Activated CD8-positive, alpha-beta memory T cell treated with anti-CD3 and anti-CD28 coated beads, Interleukin-2, amount 10 ng/mL, durations not matched to agents 7 days and 5 days (primary cell): ENCODE data around the gene TMEM132D. TPM values are rescaled to one million over a fixed set of nuclear protein-coding genes. Genes with fewer than 3 reads are reported as not detected.

Experiments
- ATAC-seq: fragments of 150-1000 bp; cut with Tn5 transposase; one replicate; pipeline ENCODE4 v1.10.0; 2021; ENCODE audit warnings: moderate library complexity
- CTCF ChIA-PET: fragments of 350-600 bp; sonication (Branson Sonifier 250); formaldehyde crosslinking; loops from one replicate; lab custom pipeline; 2021; ENCODE audit warnings: antibody characterized with exemption; lab: Charles Lee
- DNase-seq: peaks from one replicate; pipeline ENCODE4 v3.0.0-alpha.2; 2020
- H3K27ac Mint-ChIP-seq: one replicate; pipeline ENCODE4 v1.8.0; 2021; ENCODE audit warnings: mild to moderate bottlenecking, mixed read lengths
- H3K27me3 Mint-ChIP-seq: one replicate; pipeline ENCODE4 v1.8.0; 2021; ENCODE audit warnings: mixed read lengths
- H3K36me3 Mint-ChIP-seq: one replicate; pipeline ENCODE4 v1.8.0; 2021; ENCODE audit warnings: mild to moderate bottlenecking, mixed read lengths
- H3K4me1 Mint-ChIP-seq: one replicate; pipeline ENCODE4 v1.8.0; 2021; ENCODE audit warnings: mixed read lengths
- H3K4me3 Mint-ChIP-seq: one replicate; pipeline ENCODE4 v1.8.0; 2021; ENCODE audit warnings: mild to moderate bottlenecking, moderate library complexity, mixed read lengths
- H3K9me3 Mint-ChIP-seq: one replicate; pipeline ENCODE4 v1.8.0; 2022; ENCODE audit warnings: low read depth, mixed read lengths
- total RNA-seq, 2 experiments: library from RNA; stranded (reverse); gene quantifications; one replicate each; pipeline ENCODE4 v1.2.3, GENCODE V29; 2021

Gene TMEM132D
- total RNA-seq, 2 experiments from 2014 or later: not detected

DNA sequence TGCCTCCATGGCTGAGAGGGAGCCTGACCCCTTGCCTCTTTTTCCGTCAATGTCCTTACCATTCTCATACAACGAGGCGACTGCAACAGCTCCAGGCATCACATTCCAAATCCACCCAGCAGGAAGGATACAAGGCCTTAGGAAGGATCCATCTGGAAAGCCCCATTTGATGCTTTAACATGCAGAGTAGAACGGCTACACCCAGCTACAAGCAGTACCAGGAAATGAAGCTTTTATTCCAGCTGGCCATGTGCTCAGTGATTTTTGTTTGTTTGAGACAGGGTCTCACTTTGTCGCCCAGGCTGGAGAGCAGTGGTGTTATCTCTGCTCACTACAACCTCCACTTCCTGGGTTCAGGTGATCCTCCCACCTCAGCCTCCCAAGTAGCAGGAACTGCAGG is 124.8 kb downstream of the TMEM132D start:
- Mint-ChIP-seq H3K4me1 (no peaks in the 10 kb centered on the region), H3K27me3 (no peaks in the 10 kb centered on the region), H3K4me3 (no peak overlapping the region), H3K36me3 (no peaks in the 10 kb centered on the region), H3K9me3 (peaks cover 8% of the 10 kb centered on the region), H3K27ac (no peak overlapping the region)
- CTCF ChIA-PET: no interaction called here
- ATAC-seq (no peak), DNase-seq (no peak)

DNA sequence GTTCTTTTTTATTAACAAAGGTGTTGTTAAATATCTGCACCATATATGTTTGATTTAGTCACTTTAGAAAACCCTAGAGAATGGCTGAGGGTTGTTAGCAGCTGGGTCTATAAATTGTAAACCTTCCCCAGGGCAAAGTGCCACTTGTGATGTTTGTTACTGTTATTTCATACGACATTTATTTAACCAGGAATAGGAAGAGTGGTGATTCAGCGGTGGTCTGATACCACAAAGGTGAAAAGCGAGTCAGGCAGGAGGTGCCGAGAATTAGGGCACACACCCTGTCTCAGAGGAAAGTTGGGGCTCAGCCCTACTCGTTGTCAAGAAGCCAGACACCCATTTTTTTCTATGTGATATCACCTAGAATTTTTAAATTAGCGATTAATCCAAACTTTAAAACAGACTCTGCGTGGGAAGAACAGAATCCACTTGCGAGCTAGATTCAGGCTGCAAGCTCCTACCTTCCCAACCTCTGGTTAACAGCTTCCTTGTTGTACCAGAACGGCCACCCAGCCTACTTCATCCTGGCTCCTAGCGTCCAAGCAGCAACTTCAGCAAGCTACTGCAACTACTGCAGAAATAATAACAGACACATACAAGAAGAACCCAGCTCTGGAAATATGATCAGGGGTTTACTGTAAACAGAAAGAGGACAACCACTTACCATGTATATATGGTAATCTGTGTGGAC is 126.7 kb downstream of the TMEM132D start:
- Mint-ChIP-seq H3K27ac (no peak overlapping the region), H3K9me3 (peaks cover 11% of the 10 kb centered on the region), H3K4me3 (no peak overlapping the region), H3K27me3 (no peaks in the 10 kb centered on the region), H3K36me3 (no peaks in the 10 kb centered on the region), H3K4me1 (no peaks in the 10 kb centered on the region)
- ATAC-seq (no peak), DNase-seq (no peak)
- CTCF ChIA-PET: no interaction called here

DNA sequence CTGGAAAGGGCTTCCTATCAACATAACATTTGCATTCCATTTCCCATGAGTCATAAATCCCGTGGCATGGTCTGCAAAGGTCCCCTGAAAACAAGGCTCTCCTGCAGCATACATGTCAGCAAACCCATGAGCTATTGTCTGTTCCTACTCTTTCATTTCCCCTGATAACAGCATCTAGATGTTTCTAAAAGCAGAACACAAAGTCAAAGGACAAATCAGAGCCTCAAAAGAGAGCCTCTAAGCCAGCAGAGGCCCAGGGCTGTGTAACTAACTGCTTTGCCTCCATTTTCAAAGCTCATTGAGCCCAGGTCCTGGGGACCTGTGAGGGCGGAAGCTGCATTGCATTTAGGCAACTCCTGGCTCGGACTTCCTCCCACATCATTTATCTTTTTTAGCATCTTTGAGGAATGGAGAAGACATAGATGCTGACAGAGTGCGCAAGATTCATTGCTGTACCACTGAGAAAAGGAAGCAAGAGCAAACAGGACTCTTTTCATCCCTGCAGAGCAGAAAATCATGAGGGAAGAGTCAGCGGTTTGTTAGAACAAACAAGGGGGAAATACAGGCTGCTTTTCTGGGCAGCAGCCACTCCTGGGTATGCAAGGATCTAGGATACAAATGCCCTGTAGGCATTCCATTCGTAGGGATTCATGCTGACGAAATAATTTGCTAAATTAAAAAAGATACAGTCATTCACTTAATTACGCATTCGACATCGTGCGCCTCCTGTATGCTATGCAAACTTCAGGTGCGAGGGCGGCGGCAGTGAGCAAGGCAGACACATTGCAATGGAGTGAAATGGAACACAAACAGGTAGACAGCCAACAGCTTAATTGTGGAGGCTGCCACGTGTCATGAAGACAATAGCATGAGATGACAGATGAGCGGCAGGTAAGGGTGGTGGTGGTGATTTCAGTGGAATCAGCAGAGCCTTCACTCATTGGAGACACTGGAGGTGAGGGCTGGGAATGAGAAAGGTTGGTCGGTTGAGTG is 131.0 kb downstream of the TMEM132D start:
- Mint-ChIP-seq H3K27ac (no peak overlapping the region), H3K4me3 (no peak overlapping the region), H3K27me3 (no peaks in the 10 kb centered on the region), H3K36me3 (no peaks in the 10 kb centered on the region), H3K9me3 (peaks cover 8% of the 10 kb centered on the region), H3K4me1 (no peaks in the 10 kb centered on the region)
- CTCF ChIA-PET: no interaction called here
- DNase-seq (no peak), ATAC-seq (no peak)

DNA sequence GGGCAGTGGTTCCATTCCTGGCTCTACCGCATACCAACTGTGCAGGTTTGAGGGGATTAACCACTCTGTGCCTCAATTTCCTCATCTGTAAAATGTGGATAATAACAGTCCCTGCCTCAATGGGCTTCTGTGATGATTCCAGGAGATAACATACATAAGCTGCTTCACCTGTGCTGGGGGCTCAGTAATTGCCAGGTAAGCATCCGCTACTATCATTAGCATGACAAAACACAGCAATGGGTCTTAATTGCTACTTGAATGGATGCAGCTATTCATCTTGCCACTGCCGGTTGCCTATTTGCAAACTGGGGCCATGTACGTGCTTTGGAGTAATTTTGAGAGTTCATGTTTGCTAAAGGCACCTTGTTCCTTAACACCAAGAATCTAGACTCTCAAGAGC is 132.6 kb downstream of the TMEM132D start:
- CTCF ChIA-PET: no interaction called here
- H3K4me3 Mint-ChIP-seq: no peak overlapping the region
- no peak for DNase-seq
- no peaks in the 10 kb centered on the region for H3K4me1 Mint-ChIP-seq
- H3K27me3 Mint-ChIP-seq: no peaks in the 10 kb centered on the region
- ATAC-seq: no peak
- no peak overlapping the region for H3K27ac Mint-ChIP-seq
- peaks cover 12% of the 10 kb centered on the region for H3K9me3 Mint-ChIP-seq
- no peaks in the 10 kb centered on the region for H3K36me3 Mint-ChIP-seq

DNA sequence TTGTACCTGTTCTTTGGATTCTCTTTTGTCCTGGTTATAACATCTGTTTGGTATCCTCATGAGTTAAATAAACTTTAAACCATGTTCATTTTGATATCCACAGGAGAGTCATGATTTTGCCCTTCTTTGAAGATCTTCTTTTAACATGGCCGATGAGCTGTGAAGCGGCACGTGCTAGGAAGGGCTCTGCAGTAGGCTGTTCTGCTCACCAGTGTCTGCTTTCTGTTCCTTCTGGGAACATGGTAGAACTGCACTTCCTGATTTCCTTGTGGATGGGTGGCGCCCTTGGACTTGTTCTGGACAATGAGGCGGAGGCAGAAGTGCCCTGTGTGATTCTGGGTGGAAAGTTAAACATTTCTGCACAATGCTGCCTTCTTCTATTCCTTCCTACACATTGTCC is 138.1 kb downstream of the TMEM132D start:
- CTCF ChIA-PET: no interaction called here
- no peak overlapping the region for H3K4me3 Mint-ChIP-seq
- peaks cover 15% of the 10 kb centered on the region for H3K9me3 Mint-ChIP-seq
- no peak overlapping the region for H3K27ac Mint-ChIP-seq
- ATAC-seq: no peak
- H3K4me1 Mint-ChIP-seq: no peaks in the 10 kb centered on the region
- no peaks in the 10 kb centered on the region for H3K27me3 Mint-ChIP-seq
- no peaks in the 10 kb centered on the region for H3K36me3 Mint-ChIP-seq
- no peak for DNase-seq

DNA sequence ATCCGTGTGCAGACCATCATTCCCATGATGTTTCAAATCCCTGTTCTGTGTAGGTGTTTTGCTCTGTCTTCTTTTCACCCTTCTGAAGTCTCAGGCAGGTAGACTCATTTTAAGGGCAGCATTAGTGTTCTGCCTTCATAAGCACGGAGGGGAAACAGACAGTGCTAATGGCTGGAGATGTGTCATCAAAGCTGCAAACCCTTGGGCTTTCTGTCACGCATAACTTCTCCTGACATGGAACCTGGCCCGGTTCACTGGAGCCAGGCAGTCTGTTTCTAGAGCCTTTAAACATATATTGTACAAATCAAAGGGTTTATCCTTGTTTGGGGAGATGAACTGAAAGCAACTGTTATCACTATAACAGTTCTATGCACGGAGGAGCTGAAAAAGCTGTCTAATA is 141.4 kb downstream of the TMEM132D start:
- H3K27ac Mint-ChIP-seq: no peak overlapping the region
- H3K9me3 Mint-ChIP-seq: peaks cover 13% of the 10 kb centered on the region
- H3K4me3 Mint-ChIP-seq: no peak overlapping the region
- DNase-seq: no peak
- H3K27me3 Mint-ChIP-seq: no peaks in the 10 kb centered on the region
- no peaks in the 10 kb centered on the region for H3K4me1 Mint-ChIP-seq
- H3K36me3 Mint-ChIP-seq: no peaks in the 10 kb centered on the region
- ATAC-seq: no peak
- CTCF ChIA-PET: no interaction called here

DNA sequence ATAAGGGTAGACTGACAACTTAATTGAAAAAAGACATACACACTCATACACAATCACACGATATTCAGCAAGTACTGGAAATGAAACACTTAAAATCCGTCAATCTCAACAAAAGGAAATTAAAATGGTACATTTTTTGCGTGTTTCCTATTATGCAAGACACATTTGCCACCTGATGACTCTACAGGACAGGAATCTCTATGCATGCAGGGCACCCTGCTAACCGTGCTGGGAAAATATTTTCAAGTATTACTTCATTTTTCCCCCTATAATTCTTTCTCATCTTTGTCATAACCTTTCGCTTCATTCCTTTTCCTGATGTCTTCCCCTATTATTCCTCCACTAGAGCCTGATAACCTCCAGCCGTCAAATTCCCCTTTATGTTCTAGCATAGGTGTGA is 150.2 kb downstream of the TMEM132D start:
- H3K4me3 Mint-ChIP-seq: no peak overlapping the region
- H3K4me1 Mint-ChIP-seq: no peaks in the 10 kb centered on the region
- no peaks in the 10 kb centered on the region for H3K36me3 Mint-ChIP-seq
- no peak overlapping the region for H3K27ac Mint-ChIP-seq
- DNase-seq (no peak), ATAC-seq (no peak)
- no peaks in the 10 kb centered on the region for H3K27me3 Mint-ChIP-seq
- H3K9me3 Mint-ChIP-seq: peaks cover 2% of the 10 kb centered on the region
- CTCF ChIA-PET: no interaction called here

DNA sequence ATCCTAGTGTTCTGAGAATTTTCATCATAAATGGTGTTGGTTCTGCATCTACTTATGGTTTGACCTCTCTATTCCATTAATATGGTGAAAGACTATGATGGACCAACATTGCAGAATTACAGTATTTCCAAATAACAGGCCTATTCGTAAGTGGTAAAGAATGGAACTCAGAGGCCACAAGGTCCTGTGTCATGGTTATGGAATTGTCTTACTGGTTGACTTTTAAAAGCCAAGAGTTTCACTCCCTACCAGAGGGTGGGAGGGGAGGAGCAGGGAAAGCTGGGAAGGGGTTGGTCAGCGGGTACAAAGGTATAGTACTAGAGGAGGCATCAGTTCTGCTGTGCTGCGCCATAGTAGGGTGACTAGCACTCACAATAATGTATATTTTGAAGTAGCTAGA is 153.4 kb downstream of the TMEM132D start:
- ATAC-seq (no peak), DNase-seq (no peak)
- H3K4me3 Mint-ChIP-seq: no peak overlapping the region
- no peaks in the 10 kb centered on the region for H3K27me3 Mint-ChIP-seq
- H3K4me1 Mint-ChIP-seq: no peaks in the 10 kb centered on the region
- H3K9me3 Mint-ChIP-seq: no peaks in the 10 kb centered on the region
- CTCF ChIA-PET: no interaction called here
- no peak overlapping the region for H3K27ac Mint-ChIP-seq
- H3K36me3 Mint-ChIP-seq: no peaks in the 10 kb centered on the region

DNA sequence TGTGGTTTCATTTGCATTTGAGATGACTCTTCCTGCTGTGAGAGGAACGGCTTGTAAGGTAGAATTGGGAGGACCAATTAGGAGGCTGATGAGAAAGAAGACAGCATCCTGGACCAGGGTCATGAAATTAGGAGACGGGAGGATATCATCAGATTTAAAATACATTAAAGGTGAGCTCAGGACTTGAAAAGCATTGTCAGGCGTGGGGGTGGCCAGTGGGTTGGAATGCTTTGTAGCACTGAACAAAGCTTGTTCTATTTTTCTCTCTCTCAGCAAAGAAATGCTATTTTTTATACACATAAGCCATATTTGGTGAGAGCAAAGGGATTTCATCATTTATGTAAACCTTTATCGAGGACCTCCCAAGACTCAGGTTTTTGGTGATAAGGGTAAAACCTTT is 157.5 kb downstream of the TMEM132D start:
- ATAC-seq: no peak
- CTCF ChIA-PET: no interaction called here

DNA sequence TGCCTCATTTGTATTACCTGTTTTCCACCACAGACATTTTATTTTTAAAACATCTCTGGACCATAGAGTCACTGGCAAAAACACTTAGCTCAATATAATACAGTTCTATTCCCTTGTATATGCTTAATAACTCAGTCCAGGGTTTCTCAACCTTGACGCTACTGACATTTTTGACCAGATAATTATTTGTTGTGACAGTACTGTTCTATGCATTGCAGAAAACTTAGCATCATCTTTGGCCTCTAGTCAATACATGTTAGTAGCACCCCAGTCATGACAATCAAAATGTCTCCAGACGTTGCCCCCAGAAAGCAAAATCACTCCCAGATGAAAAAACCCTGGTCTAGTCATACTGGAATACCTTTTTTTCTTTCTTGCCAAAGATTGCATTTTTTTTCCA is 174.7 kb downstream of the TMEM132D start:
- CTCF ChIA-PET: no interaction called here
- Mint-ChIP-seq H3K4me1 (no peaks in the 10 kb centered on the region), H3K9me3 (peaks cover 6% of the 10 kb centered on the region), H3K4me3 (no peak overlapping the region), H3K36me3 (no peaks in the 10 kb centered on the region), H3K27me3 (no peaks in the 10 kb centered on the region), H3K27ac (no peak overlapping the region)
- ATAC-seq (no peak), DNase-seq (no peak)

More for the DNA sequence above, 157.5 kb downstream of the TMEM132D start:
- Mint-ChIP-seq H3K36me3 (no peaks in the 10 kb centered on the region), H3K27ac (no peak overlapping the region), H3K4me1 (no peaks in the 10 kb centered on the region), H3K4me3 (no peak overlapping the region), H3K27me3 (no peaks in the 10 kb centered on the region), H3K9me3 (no peaks in the 10 kb centered on the region)
- no peak for DNase-seq

DNA sequence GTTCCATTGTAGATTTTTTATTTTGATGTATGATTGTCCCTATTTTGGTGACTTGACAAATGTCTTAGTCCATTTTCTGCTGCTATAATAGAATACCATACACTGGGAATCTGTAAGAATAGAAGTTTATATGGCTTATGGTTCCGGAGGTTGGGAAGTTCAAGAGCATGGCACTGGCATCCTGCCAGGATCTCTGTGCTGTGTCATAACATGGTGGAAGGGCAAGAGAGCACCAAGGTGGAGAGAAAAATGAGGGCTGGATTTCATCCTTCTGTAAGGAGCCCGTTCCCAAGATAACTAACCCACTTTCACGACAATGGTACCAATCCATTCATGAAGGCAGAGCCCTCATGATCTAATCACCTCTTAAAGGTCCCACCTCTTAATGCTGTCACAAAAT is 176.7 kb downstream of the TMEM132D start:
- Mint-ChIP-seq H3K27ac (no peak overlapping the region), H3K4me3 (no peak overlapping the region), H3K9me3 (peaks cover 11% of the 10 kb centered on the region), H3K4me1 (no peaks in the 10 kb centered on the region), H3K27me3 (no peaks in the 10 kb centered on the region), H3K36me3 (no peaks in the 10 kb centered on the region)
- CTCF ChIA-PET: no interaction called here
- DNase-seq (no peak), ATAC-seq (no peak)

DNA sequence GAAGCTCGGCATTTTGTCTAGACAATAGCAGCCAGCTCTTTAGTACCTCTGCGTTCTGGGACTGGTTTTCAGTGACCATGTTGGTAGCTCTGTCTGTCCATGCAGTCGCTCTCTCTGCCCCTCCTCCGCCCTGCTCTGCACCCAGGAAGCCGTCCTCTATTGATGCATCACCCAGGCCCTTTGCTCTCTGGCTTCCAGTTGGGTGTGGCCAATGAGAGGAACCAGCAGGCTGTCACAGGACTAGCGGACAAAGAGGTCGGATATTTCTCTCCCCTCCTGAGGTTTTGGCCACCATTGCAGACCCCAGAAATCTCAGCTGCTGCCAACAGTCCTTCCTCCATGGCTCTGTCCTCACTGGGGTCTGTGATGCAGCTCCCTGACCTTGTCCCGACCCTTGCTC is 180.6 kb downstream of the TMEM132D start:
- Mint-ChIP-seq H3K9me3 (peaks cover 7% of the 10 kb centered on the region), H3K27ac (no peak overlapping the region), H3K27me3 (no peaks in the 10 kb centered on the region), H3K36me3 (no peaks in the 10 kb centered on the region), H3K4me3 (no peak overlapping the region), H3K4me1 (no peaks in the 10 kb centered on the region)
- ATAC-seq: no peak
- no peak for DNase-seq
- CTCF ChIA-PET: no interaction called here

DNA sequence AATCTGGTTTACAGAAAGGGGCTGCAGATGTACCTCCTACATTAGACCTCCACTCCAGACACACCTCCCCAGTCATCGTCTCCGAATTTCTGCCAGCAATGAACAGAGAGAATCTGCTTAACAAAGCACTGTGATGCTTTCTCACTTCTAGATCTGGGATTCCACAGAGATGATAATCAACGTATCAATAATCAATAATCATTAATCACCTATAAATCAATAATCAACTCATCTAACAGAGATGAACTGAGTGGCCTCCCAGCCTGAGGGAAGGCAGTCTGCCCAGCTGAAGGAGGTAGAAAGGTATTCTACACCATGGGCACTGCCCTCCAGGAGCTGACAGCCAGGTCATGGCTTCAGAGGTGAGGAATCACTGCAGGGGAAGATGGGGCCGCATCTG is 183.2 kb downstream of the TMEM132D start:
- Mint-ChIP-seq H3K27me3 (no peaks in the 10 kb centered on the region), H3K27ac (no peak overlapping the region), H3K9me3 (peaks cover 7% of the 10 kb centered on the region), H3K4me1 (no peaks in the 10 kb centered on the region), H3K4me3 (no peak overlapping the region), H3K36me3 (no peaks in the 10 kb centered on the region)
- no peak for DNase-seq
- CTCF ChIA-PET: no interaction called here
- no peak for ATAC-seq

DNA sequence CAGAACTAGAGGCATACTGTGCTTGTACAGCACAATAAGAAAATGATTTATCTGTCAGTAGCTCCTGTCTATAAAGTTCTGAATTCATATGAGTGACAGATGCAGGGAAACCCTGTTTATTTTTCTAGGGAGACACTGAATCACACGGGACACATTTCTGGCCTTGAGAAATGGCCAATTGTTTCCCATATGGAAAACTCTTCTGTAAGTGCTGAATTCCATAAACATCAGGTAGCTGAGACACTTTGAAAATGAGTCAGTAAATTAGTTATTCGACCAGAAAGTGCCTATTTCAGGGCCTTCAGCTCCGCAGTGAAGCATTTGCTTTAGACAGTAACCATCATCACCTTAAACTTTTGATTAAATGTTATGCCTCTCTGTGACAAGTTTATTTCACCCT is 184.4 kb downstream of the TMEM132D start:
- Mint-ChIP-seq H3K36me3 (no peaks in the 10 kb centered on the region), H3K4me1 (no peaks in the 10 kb centered on the region), H3K27ac (no peak overlapping the region), H3K4me3 (no peak overlapping the region), H3K27me3 (no peaks in the 10 kb centered on the region), H3K9me3 (peaks cover 12% of the 10 kb centered on the region)
- ATAC-seq: no peak
- CTCF ChIA-PET: no interaction called here
- DNase-seq: no peak
